Measurements from ENCODE around the gene TLCD3B. TPM values are rescaled to one million over a fixed set of nuclear protein-coding genes. Genes with fewer than 3 reads are reported as not detected.
A peak's percentile ranks its signal among the peaks of the same experiment; 100 is the strongest.

Gene TLCD3B
- total and polyA plus RNA-seq, 4 donors: 0.03 to 0.43 TPM; not detected in 2

- Histone ChIP-seq H3K36me3 (ENCODE audit: control insufficient read depth in 4 of 4, insufficient read depth in 4 of 4, low read length in 4 of 4) (peaks cover 27 to 83% (median 60%) of the 10 kb centered on the region in 4 donors), H3K9me3 (ENCODE audit: control insufficient read depth in 4 of 4, insufficient read depth in 3 of 4, low read length in 3 of 4) (no peaks in the 10 kb centered on the region), H3K4me3 (no peak overlapping the region), H3K27ac (ENCODE audit: low read depth in 1 of 2, low read length in 1 of 2) (no peak overlapping the region), H3K27me3 (ENCODE audit: control insufficient read depth in 3 of 3, insufficient read depth in 3 of 3, low read length in 2 of 3) (no peaks in the 10 kb centered on the region), H3K9ac (ENCODE audit: insufficient read depth in 1 of 2, low read length in 2 of 2) (no peak overlapping the region), H3K4me1 (ENCODE audit: control insufficient read depth in 5 of 5, insufficient read depth in 5 of 5, low read length in 5 of 5) (peaks cover 0 to 10% (median 0%) of the 10 kb centered on the region in 5 donors)
- no peak for TF ChIP-seq CTCF (IDR thresholded peaks at IDR 0.05; ENCODE audit: control extremely low read depth, extremely low read depth)
- WGBS, 2 donors: 92 to 93% methylated on average over 4 to 5 of the region's 5 CpGs
- DNase-seq (no peak), ATAC-seq (ENCODE audit: insufficient read depth, low FRiP score) (no peak)
Measured at GRCh38 chr16:29986931-29987330, 44.1 kb downstream of the TLCD3B start.

GRCh38 chr16:29986231-29986630 is 44.8 kb downstream of the TLCD3B start:
- Histone ChIP-seq H3K27ac (ENCODE audit: low read depth in 1 of 2, low read length in 1 of 2) (no peak overlapping the region), H3K36me3 (ENCODE audit: control insufficient read depth in 4 of 4, insufficient read depth in 4 of 4, low read length in 4 of 4) (peaks cover 34 to 83% (median 66%) of the 10 kb centered on the region in 4 donors)
- WGBS, 2 donors: 94 to 97% methylated on average over 20 of the region's 20 CpGs

GRCh38 chr16:29985271-29985811 is 45.7 kb downstream of the TLCD3B start:
- no peak for TF ChIP-seq CTCF (IDR thresholded peaks at IDR 0.05; ENCODE audit: control extremely low read depth, extremely low read depth)
- Histone ChIP-seq H3K4me3 (no peak overlapping the region), H3K4me1 (ENCODE audit: control insufficient read depth in 5 of 5, insufficient read depth in 5 of 5, low read length in 5 of 5) (peaks cover 0 to 8% (median 0%) of the 10 kb centered on the region in 5 donors), H3K27me3 (ENCODE audit: control insufficient read depth in 3 of 3, insufficient read depth in 3 of 3, low read length in 2 of 3) (no peaks in the 10 kb centered on the region), H3K27ac (ENCODE audit: low read depth in 1 of 2, low read length in 1 of 2) (no peak overlapping the region), H3K36me3 (ENCODE audit: control insufficient read depth in 4 of 4, insufficient read depth in 4 of 4, low read length in 4 of 4) (peaks cover 36 to 78% (median 68%) of the 10 kb centered on the region in 4 donors), H3K9ac (ENCODE audit: insufficient read depth in 1 of 2, low read length in 2 of 2) (no peak overlapping the region), H3K9me3 (ENCODE audit: control insufficient read depth in 4 of 4, insufficient read depth in 3 of 4, low read length in 3 of 4) (no peaks in the 10 kb centered on the region)
- no peak for DNase-seq
- 95 to 97% methylated on average over 28 of the region's 28 CpGs for WGBS, 2 donors
- ATAC-seq (ENCODE audit: insufficient read depth, low FRiP score): no peak

More at GRCh38 chr16:29986231-29986630, 44.8 kb downstream of the TLCD3B start:
- no peak for TF ChIP-seq CTCF (IDR thresholded peaks at IDR 0.05; ENCODE audit: control extremely low read depth, extremely low read depth)
- peaks cover 0 to 10% (median 0%) of the 10 kb centered on the region in 5 donors for H3K4me1 ChIP-seq (ENCODE audit: control insufficient read depth in 5 of 5, insufficient read depth in 5 of 5, low read length in 5 of 5)
- ATAC-seq (ENCODE audit: insufficient read depth, low FRiP score): no peak
- no peak for DNase-seq
- no peak overlapping the region for H3K9ac ChIP-seq (ENCODE audit: insufficient read depth in 1 of 2, low read length in 2 of 2)
- H3K4me3 ChIP-seq: no peak overlapping the region
- H3K9me3 ChIP-seq (ENCODE audit: control insufficient read depth in 4 of 4, insufficient read depth in 3 of 4, low read length in 3 of 4): no peaks in the 10 kb centered on the region
- no peaks in the 10 kb centered on the region for H3K27me3 ChIP-seq (ENCODE audit: control insufficient read depth in 3 of 3, insufficient read depth in 3 of 3, low read length in 2 of 3)

GRCh38 chr16:29984764-29985147 is 46.3 kb downstream of the TLCD3B start:
- ATAC-seq (ENCODE audit: insufficient read depth, low FRiP score) (no peak), DNase-seq (no peak)
- no peak overlapping the region for H3K4me3 ChIP-seq
- H3K27ac ChIP-seq (ENCODE audit: low read depth in 1 of 2, low read length in 1 of 2): peak overlapping the region in 1 of 2 donors; percentile 37
- WGBS, 2 donors: 78% methylated on average over 5 of the region's 5 CpGs
- TF ChIP-seq CTCF (IDR thresholded peaks at IDR 0.05; ENCODE audit: control extremely low read depth, extremely low read depth): no peak
- H3K27me3 ChIP-seq (ENCODE audit: control insufficient read depth in 3 of 3, insufficient read depth in 3 of 3, low read length in 2 of 3): no peaks in the 10 kb centered on the region
- H3K36me3 ChIP-seq (ENCODE audit: control insufficient read depth in 4 of 4, insufficient read depth in 4 of 4, low read length in 4 of 4): peaks cover 41 to 84% (median 74%) of the 10 kb centered on the region in 4 donors
- peaks cover 0 to 6% (median 0%) of the 10 kb centered on the region in 5 donors for H3K4me1 ChIP-seq (ENCODE audit: control insufficient read depth in 5 of 5, insufficient read depth in 5 of 5, low read length in 5 of 5)
- no peak overlapping the region for H3K9ac ChIP-seq (ENCODE audit: insufficient read depth in 1 of 2, low read length in 2 of 2)
- H3K9me3 ChIP-seq (ENCODE audit: control insufficient read depth in 4 of 4, insufficient read depth in 3 of 4, low read length in 3 of 4): no peaks in the 10 kb centered on the region

Measured in lung (tissue), 12 donors.